Measurements from ENCODE around the gene KCNQ4.

The KCNQ4 gene

GRCh38 chr1:40787737-40788560 lies 4.4 kb downstream of the KCNQ4 start:
- no peaks in the 10 kb centered on the region for H3F3A ChIP-seq (ENCODE audit: insufficient read depth, low read length)
- peaks cover 3% of the 10 kb centered on the region; the same call in 1 of the 2 replicates for H3K27me3 ChIP-seq (ENCODE audit: insufficient read depth, low read length)
- H3K9me2 ChIP-seq (ENCODE audit: low read depth, low read length), result no peaks in the 10 kb centered on the region
- H3K27ac ChIP-seq (ENCODE audit: low read depth, low read length, poor library complexity, severe bottlenecking), result no peak overlapping the region
- no peak overlapping the region for H3K4me2 ChIP-seq (ENCODE audit: low read length)
- TF ChIP-seq CTCF (IDR thresholded peaks at IDR 0.05; ENCODE audit: low read length) (no peak), EZH2 (IDR thresholded peaks at IDR 0.05; ENCODE audit: borderline replicate concordance, low read length) (no peak)
- no peak overlapping the region for H2AFZ ChIP-seq (ENCODE audit: low read length)
- no peaks in the 10 kb centered on the region for H3K36me3 ChIP-seq (ENCODE audit: insufficient read depth, low read length)
- H3K4me1 ChIP-seq (ENCODE audit: insufficient read depth, low read length, severe bottlenecking), result no peaks in the 10 kb centered on the region
- H4K20me1 ChIP-seq (ENCODE audit: insufficient read depth, low read length), result no peaks in the 10 kb centered on the region
- H3K9ac ChIP-seq (ENCODE audit: low read length), result no peak overlapping the region
- no peaks in the 10 kb centered on the region for H3K9me3 ChIP-seq (ENCODE audit: low read length)
- H3K79me2 ChIP-seq (ENCODE audit: insufficient read depth, low read length), result no peaks in the 10 kb centered on the region
- H3K4me3 ChIP-seq (ENCODE audit: low read depth, low read length, poor library complexity, severe bottlenecking), result no peak overlapping the region

- no peak overlapping the region for H3K4me2 ChIP-seq (ENCODE audit: low read length)
- no peaks in the 10 kb centered on the region for H3K36me3 ChIP-seq (ENCODE audit: insufficient read depth, low read length)
- no peak overlapping the region for H3K4me3 ChIP-seq (ENCODE audit: low read depth, low read length, poor library complexity, severe bottlenecking)
- no peak overlapping the region for H3K9ac ChIP-seq (ENCODE audit: low read length)
- H3K9me3 ChIP-seq (ENCODE audit: low read length), result no peaks in the 10 kb centered on the region
- H4K20me1 ChIP-seq (ENCODE audit: insufficient read depth, low read length), result no peaks in the 10 kb centered on the region
- no peaks in the 10 kb centered on the region for H3F3A ChIP-seq (ENCODE audit: insufficient read depth, low read length)
- no peaks in the 10 kb centered on the region for H3K9me2 ChIP-seq (ENCODE audit: low read depth, low read length)
- H3K27ac ChIP-seq (ENCODE audit: low read depth, low read length, poor library complexity, severe bottlenecking), result no peak overlapping the region
- H3K27me3 ChIP-seq (ENCODE audit: insufficient read depth, low read length), result peaks cover 5% of the 10 kb centered on the region
- no peak overlapping the region for H2AFZ ChIP-seq (ENCODE audit: low read length)
- H3K4me1 ChIP-seq (ENCODE audit: insufficient read depth, low read length, severe bottlenecking), result no peaks in the 10 kb centered on the region
- no peak for TF ChIP-seq EZH2 (IDR thresholded peaks at IDR 0.05; ENCODE audit: borderline replicate concordance, low read length)
- TF ChIP-seq CTCF (IDR thresholded peaks at IDR 0.05; ENCODE audit: low read length), result no peak
- H3K79me2 ChIP-seq (ENCODE audit: insufficient read depth, low read length), result no peaks in the 10 kb centered on the region
These were observed 5.2 kb downstream of the KCNQ4 start for GRCh38 chr1:40788561-40789341.

- Histone ChIP-seq H3K79me2 (ENCODE audit: insufficient read depth, low read length) (no peaks in the 10 kb centered on the region), H2AFZ (ENCODE audit: low read length) (no peak overlapping the region), H3K36me3 (ENCODE audit: insufficient read depth, low read length) (no peaks in the 10 kb centered on the region), H3K4me3 (ENCODE audit: low read depth, low read length, poor library complexity, severe bottlenecking) (no peak overlapping the region), H3K9ac (ENCODE audit: low read length) (no peak overlapping the region), H3F3A (ENCODE audit: insufficient read depth, low read length) (no peaks in the 10 kb centered on the region), H3K9me3 (ENCODE audit: low read length) (no peaks in the 10 kb centered on the region), H3K9me2 (ENCODE audit: low read depth, low read length) (no peaks in the 10 kb centered on the region), H3K27me3 (ENCODE audit: insufficient read depth, low read length) (peaks cover 9% of the 10 kb centered on the region), H4K20me1 (ENCODE audit: insufficient read depth, low read length) (no peaks in the 10 kb centered on the region), H3K4me1 (ENCODE audit: insufficient read depth, low read length, severe bottlenecking) (no peaks in the 10 kb centered on the region), H3K27ac (ENCODE audit: low read depth, low read length, poor library complexity, severe bottlenecking) (no peak overlapping the region), H3K4me2 (ENCODE audit: low read length) (no peak overlapping the region)
- no peak for TF ChIP-seq CTCF (IDR thresholded peaks at IDR 0.05; ENCODE audit: low read length)
- no peak for TF ChIP-seq EZH2 (IDR thresholded peaks at IDR 0.05; ENCODE audit: borderline replicate concordance, low read length)
These were observed 5.7 kb downstream of the KCNQ4 start for GRCh38 chr1:40789342-40789598.
